ENCODE results near the gene TNXB. TPM values are rescaled to one million over a fixed set of nuclear protein-coding genes. Genes with fewer than 3 reads are reported as not detected.
"Not testable (repeated sequence)": the region's sequence is repeated elsewhere in the genome, so short reads cannot be mapped to it uniquely, and the experiment has no call there.

TNXB gene
- total and polyA plus RNA-seq, 8 donors, result 10.0 to 78.4 (median 17.2) TPM

DNA sequence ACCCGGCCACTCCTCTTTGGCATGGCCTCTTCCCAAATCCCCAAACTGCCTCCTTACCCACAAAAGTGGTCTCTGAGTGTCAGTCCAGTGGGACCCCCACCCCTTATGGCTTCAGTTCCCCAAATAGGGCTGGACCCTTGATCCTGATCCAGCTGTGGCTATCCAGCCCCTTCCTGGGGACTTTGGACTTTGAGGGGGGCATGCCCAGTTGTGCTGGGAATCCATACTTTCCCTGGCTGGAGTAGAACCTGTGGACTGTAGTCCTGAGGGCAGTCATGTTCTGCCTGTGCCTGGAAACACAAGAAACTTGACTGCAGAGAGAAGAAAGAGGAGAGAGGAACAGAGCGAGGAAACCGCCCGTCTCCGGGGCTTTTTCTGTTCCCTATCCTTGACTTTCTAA is 72.0 kb downstream of the TNXB start:
- H3K27ac ChIP-seq; H3K4me1 ChIP-seq; H3K4me3 ChIP-seq; DNase-seq; H3K36me3 ChIP-seq; intact Hi-C loops (cut with DNase I); H3K9me3 ChIP-seq; ATAC-seq; H3K27me3 ChIP-seq: not testable (repeated sequence)

DNA sequence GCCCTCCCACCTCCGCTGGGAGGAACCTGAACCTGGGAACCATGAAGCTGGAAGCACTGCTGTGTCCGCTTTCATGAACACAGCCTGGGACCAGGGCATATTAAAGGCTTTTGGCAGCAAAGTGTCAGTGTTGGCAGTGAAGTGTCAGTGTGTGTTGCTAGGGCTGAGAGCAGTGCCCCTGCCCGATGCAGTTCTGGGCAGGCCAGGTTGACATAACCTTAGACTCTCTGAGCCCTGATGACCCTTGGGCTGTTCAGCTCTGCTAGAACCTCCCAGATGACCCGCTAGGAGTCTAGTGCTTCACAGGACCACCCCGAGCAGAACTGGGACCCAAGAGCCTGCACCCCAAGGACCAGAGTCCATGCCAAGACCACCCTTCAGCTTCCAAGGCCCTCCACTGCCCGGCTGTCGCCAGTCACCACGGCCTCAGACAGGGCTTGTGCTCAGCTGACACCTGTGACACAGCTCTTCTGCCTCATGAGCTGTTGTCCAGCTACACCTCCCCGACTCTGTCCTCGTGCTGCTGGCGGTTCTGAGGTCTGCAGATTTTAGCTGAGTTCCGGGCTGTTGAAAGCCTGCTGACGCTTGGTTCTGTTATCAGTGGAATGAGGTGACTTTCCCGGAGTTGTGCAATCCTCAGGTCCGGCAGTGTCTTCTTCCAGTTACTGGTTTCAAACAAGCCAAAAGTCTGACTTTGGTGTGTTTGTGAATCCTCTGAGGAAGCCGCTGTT is 73.7 kb downstream of the TNXB start:
- peak; percentile 21 for ATAC-seq
- intact Hi-C loops (cut with DNase I); H3K27me3 ChIP-seq; H3K4me1 ChIP-seq; H3K9me3 ChIP-seq; H3K27ac ChIP-seq; DNase-seq; H3K36me3 ChIP-seq; H3K4me3 ChIP-seq: not testable (repeated sequence)

DNA sequence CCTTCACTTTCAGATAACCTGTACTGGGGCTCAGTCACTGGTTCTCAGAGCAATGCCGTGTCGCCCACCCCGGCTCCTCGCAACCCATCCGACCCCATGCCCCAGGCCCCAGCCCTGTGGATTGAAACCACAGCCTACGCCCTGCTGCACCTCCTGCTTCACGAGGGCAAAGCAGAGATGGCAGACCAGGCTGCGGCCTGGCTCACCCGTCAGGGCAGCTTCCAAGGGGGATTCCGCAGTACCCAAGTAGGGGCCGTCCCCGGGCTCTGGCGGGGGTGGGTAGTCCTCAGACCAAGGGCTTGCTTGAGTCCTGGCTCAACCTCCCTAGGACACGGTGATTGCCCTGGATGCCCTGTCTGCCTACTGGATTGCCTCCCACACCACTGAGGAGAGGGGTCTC is 79.6 kb downstream of the TNXB start:
- H3K4me3 ChIP-seq; H3K4me1 ChIP-seq; H3K27ac ChIP-seq; H3K27me3 ChIP-seq; H3K9me3 ChIP-seq; H3K36me3 ChIP-seq; intact Hi-C loops (cut with DNase I); ATAC-seq: not testable (repeated sequence)
- peak in 1 of 4 donors; percentile 37 for DNase-seq

DNA sequence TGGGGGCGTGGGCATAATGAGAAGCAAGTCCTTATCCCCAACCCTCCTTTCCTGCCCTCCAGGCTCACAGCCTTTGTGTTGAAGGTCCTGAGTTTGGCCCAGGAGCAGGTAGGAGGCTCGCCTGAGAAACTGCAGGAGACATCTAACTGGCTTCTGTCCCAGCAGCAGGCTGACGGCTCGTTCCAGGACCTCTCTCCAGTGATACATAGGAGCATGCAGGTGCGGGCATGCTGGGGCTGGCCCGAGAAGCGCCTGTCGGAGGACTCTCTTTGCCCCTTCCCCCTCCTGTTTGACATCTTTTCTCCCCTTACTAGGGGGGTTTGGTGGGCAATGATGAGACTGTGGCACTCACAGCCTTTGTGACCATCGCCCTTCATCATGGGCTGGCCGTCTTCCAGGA is 80.5 kb downstream of the TNXB start:
- H3K36me3 ChIP-seq; H3K9me3 ChIP-seq; intact Hi-C loops (cut with DNase I); H3K4me1 ChIP-seq; H3K4me3 ChIP-seq; H3K27me3 ChIP-seq; ATAC-seq; H3K27ac ChIP-seq; DNase-seq: not testable (repeated sequence)

DNA sequence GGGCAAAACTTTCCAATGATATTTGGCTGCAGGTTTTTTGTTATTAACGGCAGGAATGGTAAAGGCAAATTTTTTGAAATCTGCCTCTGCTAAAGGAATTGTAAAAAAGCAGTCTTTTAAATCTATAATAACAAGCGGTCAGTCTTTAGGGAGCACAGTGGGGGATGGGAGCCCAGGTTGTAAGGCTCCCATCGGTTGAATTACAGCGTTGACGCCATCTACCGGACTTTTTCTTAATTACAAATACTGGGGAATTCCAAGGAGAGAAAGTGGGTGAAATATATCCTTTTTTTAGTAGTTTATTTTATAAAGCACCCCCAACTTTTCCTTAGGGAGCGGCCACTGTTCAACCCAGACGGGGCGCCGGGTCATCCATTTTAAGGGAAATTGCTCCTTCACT is 87.0 kb downstream of the TNXB start:
- H3K4me1 ChIP-seq; intact Hi-C loops (cut with DNase I); DNase-seq; H3K4me3 ChIP-seq; H3K27ac ChIP-seq; H3K9me3 ChIP-seq; H3K36me3 ChIP-seq; H3K27me3 ChIP-seq: not testable (repeated sequence)
- ATAC-seq, result peak; percentile 42

DNA sequence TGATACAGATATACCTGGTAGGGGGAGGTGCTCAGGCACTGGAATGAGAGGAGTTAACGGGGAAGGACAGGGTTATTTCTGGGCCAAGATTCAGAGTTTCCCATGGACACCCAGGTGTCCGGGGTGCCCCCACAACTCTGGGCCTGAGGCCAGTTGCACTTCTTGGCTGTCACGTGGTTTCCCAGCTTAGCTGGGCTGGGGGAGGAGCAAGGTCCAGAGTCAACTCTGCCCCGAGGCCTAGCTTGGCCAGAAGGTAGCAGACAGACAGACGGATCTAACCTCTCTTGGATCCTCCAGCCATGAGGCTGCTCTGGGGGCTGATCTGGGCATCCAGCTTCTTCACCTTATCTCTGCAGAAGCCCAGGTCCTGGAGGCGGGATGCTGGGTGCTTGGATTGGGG is 94.6 kb downstream of the TNXB start, which contains the start of gene C4B:
TSS of gene C4B (plus strand) at position 249 of the 400 bp plus-strand sequence. CDS start at position 300, 51 bp downstream.
- H3K36me3 ChIP-seq; intact Hi-C loops (cut with DNase I); DNase-seq; H3K27me3 ChIP-seq; H3K4me3 ChIP-seq; H3K27ac ChIP-seq; H3K4me1 ChIP-seq; H3K9me3 ChIP-seq: not testable (repeated sequence)
- ATAC-seq, result peak; percentile 83

DNA sequence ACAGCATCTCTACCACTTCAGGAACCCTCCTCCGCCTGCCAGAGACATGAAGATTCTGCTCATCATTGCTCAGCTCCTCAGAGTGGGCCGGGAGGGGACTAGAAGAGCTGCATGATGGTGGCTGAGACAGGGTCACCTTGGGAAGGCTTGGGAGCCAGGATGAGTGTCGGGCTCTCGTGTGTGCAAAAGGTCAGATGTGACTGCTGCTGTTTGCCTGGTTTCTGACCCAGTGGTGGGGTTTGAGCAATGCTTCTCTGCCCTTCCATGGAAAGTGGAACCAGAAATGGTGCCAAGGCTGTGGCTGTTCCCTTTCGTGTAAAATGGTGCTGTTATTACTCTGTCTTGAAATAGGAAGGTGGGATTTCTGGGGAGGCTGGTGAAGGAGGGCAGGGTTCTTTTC is 95.4 kb downstream of the TNXB start:
- H3K36me3 ChIP-seq; H3K4me1 ChIP-seq; H3K27me3 ChIP-seq; H3K27ac ChIP-seq; DNase-seq; H3K4me3 ChIP-seq; ATAC-seq; intact Hi-C loops (cut with DNase I); H3K9me3 ChIP-seq: not testable (repeated sequence)

DNA sequence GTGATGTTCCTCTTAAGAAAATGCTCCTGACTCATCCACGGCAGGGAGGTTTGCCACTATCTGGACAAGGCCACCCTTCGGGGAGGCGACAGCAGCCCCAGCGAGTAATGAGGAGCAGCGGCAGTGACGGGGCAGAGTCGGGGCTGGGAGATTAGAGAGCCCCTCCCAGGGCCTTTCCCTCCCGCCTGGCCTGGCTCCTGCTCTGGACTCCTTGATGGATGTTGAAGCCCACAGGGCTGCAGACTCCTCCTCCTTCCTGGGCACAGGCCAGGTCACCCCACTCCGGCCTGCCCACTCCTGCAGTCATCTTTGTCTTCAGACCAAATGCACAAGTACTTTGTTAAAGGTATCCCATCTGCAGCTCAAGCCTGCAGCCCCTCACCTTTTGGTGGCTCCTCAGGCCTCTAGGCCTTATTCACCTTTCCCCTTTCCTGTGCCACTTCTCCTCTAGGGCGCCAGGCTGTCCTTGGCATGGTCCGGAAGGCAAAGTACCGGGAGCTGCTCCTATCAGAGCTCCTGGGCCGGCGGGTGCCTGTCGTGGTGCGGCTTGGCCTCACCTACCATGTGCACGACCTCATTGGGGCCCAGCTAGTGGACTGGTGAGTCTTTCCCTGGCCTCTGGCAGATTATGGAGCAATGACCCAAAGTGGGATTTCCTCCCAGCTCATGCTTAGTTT is 96.1 kb downstream of the TNXB start:
- ATAC-seq, result not testable (repeated sequence)

DNA sequence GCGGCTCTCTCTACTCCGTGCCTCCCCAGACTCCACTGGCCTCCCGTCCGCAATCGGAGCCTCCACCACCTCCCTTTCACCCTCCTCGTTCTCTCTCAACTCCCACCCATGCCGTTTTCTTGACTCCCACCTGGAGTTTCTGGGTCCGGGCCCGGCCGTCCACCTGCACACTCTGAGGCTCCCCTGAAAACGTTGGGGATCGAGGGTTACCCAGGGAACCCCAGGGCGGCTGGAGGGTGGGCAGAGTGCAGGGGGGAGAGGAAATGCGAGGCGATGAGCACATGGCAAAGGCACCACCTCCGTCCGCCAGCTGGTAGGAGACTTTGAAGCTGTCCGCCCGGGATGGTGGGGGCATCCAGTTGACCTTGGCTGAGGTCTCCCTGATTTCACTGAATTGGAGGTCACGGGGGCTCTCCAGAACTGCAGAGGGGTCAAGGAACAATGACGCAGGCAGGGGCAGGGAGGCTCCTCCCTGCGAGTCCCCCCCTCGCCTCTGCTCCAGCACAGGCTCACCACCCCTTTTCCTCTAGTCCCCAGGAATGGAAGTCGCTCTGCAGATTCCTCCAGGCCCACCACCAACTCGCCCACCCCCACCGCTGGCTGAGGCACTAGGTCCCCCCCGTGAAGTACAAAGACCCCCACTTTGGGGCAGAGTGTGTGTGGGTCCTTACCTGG is 98.1 kb downstream of the TNXB start:
- H3K4me1 ChIP-seq; H3K9me3 ChIP-seq; H3K36me3 ChIP-seq; H3K27ac ChIP-seq; H3K27me3 ChIP-seq; ATAC-seq; intact Hi-C loops (cut with DNase I); H3K4me3 ChIP-seq: not testable (repeated sequence)
- peak in 2 of 4 donors; percentile 18 to 66 for DNase-seq

More for the DNA sequence above, 96.1 kb downstream of the TNXB start:
- H3K4me1 ChIP-seq; H3K36me3 ChIP-seq; H3K4me3 ChIP-seq; H3K9me3 ChIP-seq; intact Hi-C loops (cut with DNase I); H3K27ac ChIP-seq; H3K27me3 ChIP-seq: not testable (repeated sequence)
- peak in 2 of 4 donors; percentile 30 to 60 for DNase-seq

DNA sequence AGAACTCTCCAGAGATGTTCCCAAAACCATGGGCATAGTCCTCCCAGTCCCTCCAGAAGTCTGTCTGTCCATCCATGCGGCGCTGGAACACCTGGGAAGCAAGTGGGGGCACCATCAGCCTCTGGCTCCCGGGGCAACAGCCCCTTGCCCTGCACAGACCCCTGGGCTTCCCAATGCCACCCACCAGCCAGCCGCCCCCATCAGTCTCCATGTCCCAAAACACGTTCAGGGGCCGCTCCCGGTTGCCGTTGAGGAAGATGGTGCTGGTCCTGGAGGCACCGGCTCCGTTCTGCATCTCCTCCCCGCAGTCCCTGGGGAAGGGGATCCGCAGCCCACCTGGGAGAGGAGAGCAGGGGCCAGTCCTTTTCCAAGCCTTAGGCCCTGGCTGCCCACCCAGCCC is 99.6 kb downstream of the TNXB start:
- peak in 1 of 4 donors; percentile 69 for DNase-seq
- ATAC-seq; intact Hi-C loops (cut with DNase I); H3K9me3 ChIP-seq; H3K27ac ChIP-seq; H3K27me3 ChIP-seq; H3K4me1 ChIP-seq; H3K4me3 ChIP-seq; H3K36me3 ChIP-seq: not testable (repeated sequence)

DNA sequence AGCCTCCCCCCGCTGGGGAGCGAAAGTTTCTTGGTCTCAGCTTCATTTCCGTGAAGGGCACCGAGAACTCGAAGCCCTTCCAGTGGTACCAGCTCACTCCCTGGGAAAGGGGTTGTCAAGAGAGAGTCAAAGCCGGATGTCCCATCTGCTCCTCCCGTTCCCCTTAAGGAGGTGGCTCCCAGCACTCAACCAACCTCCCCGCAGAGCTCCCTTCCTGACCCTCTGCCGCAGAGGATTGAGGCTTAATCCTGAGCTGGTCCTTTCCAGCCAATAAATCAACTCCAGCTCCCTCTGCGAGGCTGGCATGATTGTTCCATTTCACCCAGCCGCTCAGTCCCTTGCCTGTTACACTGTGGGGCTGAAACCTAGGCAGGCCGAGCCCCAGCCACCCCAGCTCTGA is 100.5 kb downstream of the TNXB start:
- H3K9me3 ChIP-seq; ATAC-seq; intact Hi-C loops (cut with DNase I); H3K4me3 ChIP-seq; H3K36me3 ChIP-seq; H3K27ac ChIP-seq; H3K27me3 ChIP-seq; H3K4me1 ChIP-seq: not testable (repeated sequence)
- peak in 1 of 4 donors; percentile 20 for DNase-seq

DNA sequence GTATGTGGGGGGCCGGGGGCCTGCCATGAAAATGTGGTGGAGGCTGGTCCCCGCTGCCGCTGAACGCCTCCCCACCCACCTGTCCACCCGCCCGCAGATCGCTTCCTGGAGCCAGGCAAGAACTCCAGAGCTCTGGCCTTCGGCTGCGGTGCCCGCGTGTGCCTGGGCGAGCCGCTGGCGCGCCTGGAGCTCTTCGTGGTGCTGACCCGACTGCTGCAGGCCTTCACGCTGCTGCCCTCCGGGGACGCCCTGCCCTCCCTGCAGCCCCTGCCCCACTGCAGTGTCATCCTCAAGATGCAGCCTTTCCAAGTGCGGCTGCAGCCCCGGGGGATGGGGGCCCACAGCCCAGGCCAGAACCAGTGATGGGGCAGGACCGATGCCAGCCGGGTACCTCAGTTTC is 101.1 kb downstream of the TNXB start:
- H3K4me3 ChIP-seq; intact Hi-C loops (cut with DNase I); DNase-seq; H3K27ac ChIP-seq; H3K9me3 ChIP-seq; ATAC-seq; H3K4me1 ChIP-seq; H3K36me3 ChIP-seq; H3K27me3 ChIP-seq: not testable (repeated sequence)

DNA sequence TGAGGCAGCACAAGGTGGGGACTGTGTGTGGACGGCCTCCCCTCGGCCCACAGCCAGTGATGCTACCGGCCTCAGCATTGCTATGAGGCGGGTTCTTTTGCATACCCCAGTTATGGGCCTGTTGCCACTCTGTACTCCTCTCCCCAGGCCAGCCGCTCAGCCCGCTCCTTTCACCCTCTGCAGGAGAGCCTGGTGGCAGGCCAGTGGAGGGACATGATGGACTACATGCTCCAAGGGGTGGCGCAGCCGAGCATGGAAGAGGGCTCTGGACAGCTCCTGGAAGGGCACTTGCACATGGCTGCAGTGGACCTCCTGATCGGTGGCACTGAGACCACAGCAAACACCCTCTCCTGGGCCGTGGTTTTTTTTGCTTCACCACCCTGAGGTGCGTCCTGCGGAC is 102.1 kb downstream of the TNXB start:
- not testable (repeated sequence) for H3K4me1 ChIP-seq

More for the DNA sequence above, 102.1 kb downstream of the TNXB start:
- intact Hi-C loops (cut with DNase I); ATAC-seq; H3K27me3 ChIP-seq; H3K4me3 ChIP-seq; H3K9me3 ChIP-seq; H3K36me3 ChIP-seq; H3K27ac ChIP-seq: not testable (repeated sequence)
- peak in 1 of 4 donors; percentile 50 for DNase-seq

All from left lung (tissue), 10 donors.